BE2C (cell line): ENCODE data around the gene ELFN2.

Experiments
- DNase-seq: peaks from one replicate; pipeline ENCODE4 v3.0.0-alpha.2; 2020
- H3K27me3 ChIP-seq: fragments of 250-450 bp; sonication (Bioruptor Pico); 2 replicates; pipeline ENCODE4 v1.5.1; 2020; ENCODE audit warnings: mild to moderate bottlenecking
- H3K36me3 ChIP-seq: fragments of 250-450 bp; sonication (Bioruptor Pico); 2 replicates; pipeline ENCODE4 v1.5.1; 2020; ENCODE audit warnings: mild to moderate bottlenecking
- H3K4me1 ChIP-seq: fragments of 250-450 bp; sonication (Bioruptor Pico); 2 replicates; pipeline ENCODE4 v1.5.1; 2020
- H3K4me3 ChIP-seq: 2 replicates; pipeline ENCODE4 v1.5.1; 2011; ENCODE audit warnings: low read depth, low read length
- H3K9me3 ChIP-seq: fragments of 250-450 bp; sonication (Bioruptor Pico); 2 replicates; pipeline ENCODE4 v1.5.1; 2020
- CTCF ChIP-seq: IDR thresholded peaks from 2 replicates; pipeline ENCODE4 v1.5.1; 2012; ENCODE audit warnings: mild to moderate bottlenecking, low read depth, low read length

The ELFN2 gene

DNA sequence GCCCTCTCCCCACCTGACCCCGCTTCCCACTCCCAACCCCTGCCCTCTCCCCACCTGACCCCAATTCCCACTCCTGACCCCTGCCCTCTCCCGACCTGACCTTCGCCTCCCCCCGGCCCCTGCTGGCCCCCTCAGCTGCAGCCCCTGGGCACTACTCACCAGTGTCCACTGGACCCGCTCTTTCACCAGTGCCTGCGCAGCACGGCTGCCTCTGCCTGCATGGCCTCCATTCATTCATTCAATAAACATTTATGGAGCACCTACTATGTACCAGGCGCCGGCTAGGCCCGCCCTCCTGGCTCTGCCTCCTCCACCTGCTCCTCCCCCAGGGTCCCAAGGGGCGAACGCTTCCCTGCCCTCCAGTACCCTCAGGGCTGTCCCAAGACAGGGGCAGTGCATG lies 42.6 kb downstream of the ELFN2 start:
- no peak for TF ChIP-seq CTCF
- H3K36me3 ChIP-seq = no peaks in the 10 kb centered on the region
- no peak for DNase-seq
- H3K4me1 ChIP-seq = peaks cover 10% of the 10 kb centered on the region
- H3K4me3 ChIP-seq = no peak overlapping the region
- peaks cover 19% of the 10 kb centered on the region for H3K27me3 ChIP-seq
- no peaks in the 10 kb centered on the region for H3K9me3 ChIP-seq

DNA sequence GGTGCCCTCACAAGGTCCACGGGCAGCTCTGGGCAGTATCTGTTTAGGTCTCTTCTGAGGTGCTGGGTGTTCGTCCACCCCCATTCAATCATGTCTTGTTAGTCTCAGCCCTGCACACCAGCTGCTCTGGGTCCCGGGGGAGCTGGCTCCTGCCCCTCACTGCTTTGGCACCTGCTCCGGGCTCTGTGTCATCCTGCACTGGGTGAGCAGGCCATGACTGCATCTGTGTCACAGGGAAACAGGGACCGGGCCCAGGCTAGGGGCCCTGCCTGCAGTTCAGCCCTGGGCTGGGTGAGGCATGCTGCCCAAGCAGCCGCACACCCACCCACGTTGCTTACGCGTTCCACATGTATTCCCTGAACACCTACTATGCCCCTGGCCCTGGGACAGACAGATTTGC lies 43.9 kb downstream of the ELFN2 start:
- Histone ChIP-seq H3K4me1 (peaks cover 10% of the 10 kb centered on the region), H3K9me3 (no peaks in the 10 kb centered on the region), H3K27me3 (peaks cover 33% of the 10 kb centered on the region), H3K36me3 (no peaks in the 10 kb centered on the region), H3K4me3 (no peak overlapping the region)
- peak; percentile 89 for DNase-seq
- TF ChIP-seq CTCF = no peak

- Histone ChIP-seq H3K27me3 (peaks cover 51% of the 10 kb centered on the region), H3K4me1 (peaks cover 10% of the 10 kb centered on the region), H3K4me3 (no peak overlapping the region), H3K36me3 (no peaks in the 10 kb centered on the region), H3K9me3 (no peaks in the 10 kb centered on the region)
- DNase-seq = no peak
- no peak for TF ChIP-seq CTCF
These were observed 45.8 kb downstream of the ELFN2 start for GRCh38 chr22:37381489-37381888.

GRCh38 chr22:37379722-37380121 lies 47.6 kb downstream of the ELFN2 start:
- Histone ChIP-seq H3K9me3 (no peaks in the 10 kb centered on the region), H3K36me3 (no peaks in the 10 kb centered on the region), H3K4me1 (peaks cover 10% of the 10 kb centered on the region), H3K4me3 (no peak overlapping the region), H3K27me3 (peaks cover 69% of the 10 kb centered on the region)
- DNase-seq = no peak
- no peak for TF ChIP-seq CTCF

- Histone ChIP-seq H3K27me3 (peaks cover 74% of the 10 kb centered on the region), H3K9me3 (no peaks in the 10 kb centered on the region), H3K4me1 (peaks cover 10% of the 10 kb centered on the region), H3K36me3 (no peaks in the 10 kb centered on the region), H3K4me3 (no peak overlapping the region)
- TF ChIP-seq CTCF = no peak
- no peak for DNase-seq
These were observed 48.2 kb downstream of the ELFN2 start for GRCh38 chr22:37379085-37379484.

DNA sequence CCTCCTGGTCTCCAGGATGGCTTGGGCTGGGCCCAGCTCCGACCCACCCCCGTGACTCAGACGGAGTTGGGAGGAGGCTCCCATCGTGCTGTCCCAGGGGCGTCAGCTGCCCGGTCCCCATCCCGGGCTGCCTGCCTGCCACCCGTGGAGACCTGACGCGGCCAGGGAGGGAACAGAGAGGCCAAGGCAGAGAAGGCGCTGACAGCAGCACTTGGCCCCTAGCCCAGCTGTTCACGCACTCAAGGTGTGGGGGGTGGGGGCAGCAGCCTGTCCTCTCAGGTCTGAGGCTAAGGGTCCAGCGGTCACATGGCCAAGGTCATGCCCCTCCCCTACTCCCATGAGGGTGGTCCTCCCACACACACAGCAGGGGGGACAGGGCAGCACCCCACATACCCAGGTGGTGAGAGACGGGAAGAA lies 48.6 kb downstream of the ELFN2 start:
- no peak for DNase-seq
- peaks cover 9% of the 10 kb centered on the region for H3K4me1 ChIP-seq
- no peak for TF ChIP-seq CTCF
- H3K4me3 ChIP-seq = no peak overlapping the region
- H3K27me3 ChIP-seq = peaks cover 78% of the 10 kb centered on the region
- H3K9me3 ChIP-seq = no peaks in the 10 kb centered on the region
- no peaks in the 10 kb centered on the region for H3K36me3 ChIP-seq
